GM04504 (cell line): ENCODE data around the gene ANK3.

Experiments
- DNase-seq: peaks from one replicate; pipeline ENCODE4 v3.0.0-alpha.2; 2012; ENCODE audit warnings: low read depth

Gene ANK3

DNA sequence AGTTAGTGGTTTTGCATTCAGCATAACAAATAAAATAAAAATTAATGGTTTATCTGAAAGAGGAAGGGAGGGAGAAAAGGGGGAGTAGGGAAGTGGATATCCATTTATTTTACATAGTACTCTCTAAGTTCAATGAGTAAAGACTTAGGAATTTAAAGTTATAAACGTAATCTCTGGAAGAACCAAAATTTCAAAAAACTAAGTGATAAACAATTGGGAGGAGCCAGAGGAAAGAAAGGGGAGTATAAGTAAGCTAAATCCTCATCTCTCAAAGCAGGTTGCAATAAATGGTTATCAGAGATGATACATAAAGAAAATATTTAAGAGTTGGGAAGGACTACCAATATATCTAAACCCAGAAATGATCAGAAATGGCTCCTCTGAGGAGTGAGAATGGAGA lies 46.4 kb downstream of the ANK3 start:
- DNase-seq, result no peak

DNA sequence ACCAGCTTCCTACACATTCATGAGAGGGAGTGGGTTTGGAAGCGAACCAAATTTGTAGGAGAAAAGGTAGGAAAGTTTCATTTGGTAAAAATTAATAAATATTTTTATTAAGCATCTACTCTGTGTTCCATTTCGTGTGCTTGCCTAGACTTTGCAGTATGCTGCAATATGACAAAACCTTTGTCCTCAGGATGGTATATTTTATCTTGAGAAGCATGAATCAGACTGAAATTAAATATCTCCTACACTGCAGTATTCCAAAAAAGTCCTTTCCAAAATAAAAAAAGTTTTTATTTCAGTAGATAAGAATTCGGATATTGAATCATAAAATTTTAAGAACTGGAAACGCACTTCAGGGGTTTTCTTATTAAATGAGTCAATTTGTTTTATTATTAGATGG lies 47.7 kb downstream of the ANK3 start:
- DNase-seq, result no peak

DNA sequence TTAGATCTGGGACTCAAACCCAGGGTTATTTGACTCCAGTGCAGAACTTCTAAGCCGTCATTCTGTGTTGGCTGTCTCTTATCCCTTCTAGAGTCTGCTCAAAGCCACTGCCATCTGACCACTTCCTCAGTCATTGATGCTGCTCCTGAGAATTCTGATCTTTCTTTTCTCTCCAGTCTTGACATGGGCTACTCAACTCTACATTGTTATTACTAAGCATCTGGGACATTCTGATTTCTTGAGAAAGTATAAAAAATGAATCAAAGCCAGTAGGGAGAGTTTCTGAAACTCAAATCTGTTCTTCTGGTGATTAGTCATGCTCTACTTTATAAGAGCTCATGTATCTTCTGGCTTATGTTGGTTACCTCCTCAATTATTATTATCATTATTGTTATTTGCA lies 48.7 kb downstream of the ANK3 start:
- DNase-seq, result no peak

DNA sequence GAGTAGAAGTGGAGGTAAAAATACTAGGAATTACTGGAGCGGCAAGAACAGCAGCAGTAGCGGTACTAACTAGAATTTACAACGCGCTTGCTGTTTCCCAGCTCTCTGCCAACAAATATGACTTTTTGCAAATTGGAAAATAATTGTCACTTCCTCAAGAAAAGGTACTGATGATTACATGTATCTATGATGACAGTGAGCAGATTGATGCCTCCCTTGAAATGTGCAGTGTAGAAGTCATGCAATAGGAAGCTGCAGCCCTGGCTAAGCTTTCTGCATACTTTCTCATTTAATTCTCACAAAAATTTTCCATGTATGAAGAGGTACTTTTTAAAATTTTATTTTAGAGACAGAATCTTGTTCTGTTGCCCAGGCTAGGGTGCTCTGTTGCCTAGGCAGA lies 49.9 kb downstream of the ANK3 start:
- DNase-seq, result no peak

DNA sequence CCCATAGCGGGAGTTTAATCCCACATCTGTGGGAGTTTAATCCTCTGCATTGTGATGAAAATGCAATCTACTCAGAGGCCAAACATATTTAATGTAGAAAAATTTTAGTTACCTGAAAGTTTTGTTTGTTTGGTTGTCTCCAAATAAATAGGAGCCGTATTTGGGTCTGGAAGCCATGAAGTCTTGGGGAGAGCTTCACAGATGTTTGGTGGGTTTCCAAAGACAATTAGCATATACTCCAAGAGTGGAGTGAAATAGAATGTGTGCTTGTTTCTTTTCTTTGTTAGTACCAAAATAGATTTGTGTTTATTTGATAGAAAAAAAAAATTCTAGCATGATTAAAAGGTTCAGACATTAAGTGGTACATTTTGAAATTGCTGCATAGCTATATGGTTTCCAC lies 50.9 kb downstream of the ANK3 start:
- no peak for DNase-seq

DNA sequence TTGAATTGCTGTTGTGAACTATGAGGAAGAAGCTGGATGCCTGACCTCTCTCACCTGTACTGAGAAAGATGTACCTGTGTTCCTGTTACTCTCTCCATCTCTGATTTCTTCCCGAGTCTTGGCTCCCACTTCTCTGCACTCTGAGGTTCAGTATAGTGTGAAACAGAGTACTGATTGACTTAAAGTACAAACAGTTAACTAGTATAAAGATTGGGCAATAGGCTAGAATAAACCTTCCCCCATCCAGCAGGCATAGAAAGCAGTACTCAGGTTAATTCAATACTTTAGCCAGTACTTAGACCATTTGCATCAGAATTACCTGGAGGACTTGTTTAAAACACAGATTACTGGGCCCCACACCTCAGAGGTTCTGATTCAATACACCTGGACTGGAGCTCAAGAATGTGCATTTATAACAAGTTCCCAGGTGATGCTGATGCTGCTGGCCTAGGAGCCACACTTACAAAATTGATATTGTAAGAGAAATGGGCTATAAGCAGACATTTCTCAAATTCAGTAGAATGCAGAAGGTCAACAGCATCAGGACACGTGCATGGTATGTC lies 51.6 kb downstream of the ANK3 start:
- no peak for DNase-seq

DNA sequence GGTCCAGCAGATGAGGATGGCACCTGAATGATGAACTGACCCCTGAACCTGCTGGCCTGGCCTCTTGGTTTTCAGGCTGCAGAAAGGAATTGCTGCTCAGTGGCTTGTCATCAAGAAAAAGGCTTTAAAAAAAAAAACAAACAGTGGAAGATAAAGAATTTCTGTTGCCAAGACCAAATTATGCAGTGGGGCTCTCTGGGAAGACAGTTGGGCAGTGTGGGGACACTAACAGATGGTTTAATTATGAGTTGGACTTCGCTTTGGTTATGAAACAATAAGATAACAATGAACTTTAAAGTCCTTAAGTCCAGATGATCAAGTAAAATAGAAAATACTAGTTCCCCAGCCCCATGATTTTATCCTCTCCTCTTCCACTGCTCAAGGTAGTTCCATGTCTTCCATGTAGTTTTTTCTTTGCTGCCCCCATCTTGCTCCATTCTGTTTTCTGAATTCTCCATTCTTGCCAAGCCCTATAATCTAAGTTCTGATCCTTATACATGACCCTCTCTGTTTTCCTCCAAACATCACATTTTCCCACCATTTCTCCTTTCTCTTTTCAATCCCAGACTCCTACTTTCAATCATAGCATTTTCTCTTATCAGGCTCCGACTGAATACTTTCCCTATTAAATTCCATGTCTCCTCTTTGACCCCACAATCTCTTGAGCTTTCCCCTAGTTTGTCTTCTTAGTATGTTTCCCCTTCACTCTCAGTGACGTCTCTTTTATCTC lies 52.6 kb downstream of the ANK3 start:
- no peak for DNase-seq

DNA sequence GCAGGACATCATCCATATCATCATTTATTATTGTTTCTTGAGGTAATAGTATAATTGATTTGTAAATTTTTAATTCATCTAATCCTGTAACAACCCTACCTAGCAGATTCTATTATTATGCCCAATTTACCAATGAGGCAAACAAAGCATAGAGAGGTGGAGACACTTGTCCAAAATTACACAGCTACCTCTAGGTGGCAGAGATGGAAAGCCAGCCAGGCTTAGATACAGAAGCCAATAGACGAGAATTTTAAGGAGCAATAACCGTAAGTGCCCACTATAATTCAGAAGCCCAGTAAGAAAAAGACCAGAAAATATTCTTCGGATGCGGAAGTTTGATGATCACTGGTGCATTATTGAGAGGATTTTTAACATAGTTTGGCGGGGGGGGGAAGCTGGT lies 54.0 kb downstream of the ANK3 start:
- no peak for DNase-seq

DNA sequence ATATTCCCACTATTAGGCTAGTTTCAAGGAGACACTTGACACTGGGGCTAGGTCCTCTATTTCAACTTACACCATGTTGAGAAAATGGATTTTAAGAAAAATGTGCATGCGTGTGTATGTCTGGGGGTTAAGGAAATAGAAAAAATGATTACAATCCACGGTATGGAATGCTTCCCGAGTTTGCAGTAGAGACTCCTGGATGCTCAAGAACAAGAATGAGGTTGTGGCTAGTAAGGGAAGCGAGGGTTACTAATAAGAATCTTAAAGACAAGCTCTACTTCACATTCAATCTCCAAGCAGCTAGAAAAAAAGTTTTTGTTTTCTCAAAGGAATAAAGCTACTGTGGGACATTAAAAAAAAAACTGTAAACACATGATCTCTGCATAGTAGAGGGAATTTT lies 54.7 kb downstream of the ANK3 start:
- no peak for DNase-seq

DNA sequence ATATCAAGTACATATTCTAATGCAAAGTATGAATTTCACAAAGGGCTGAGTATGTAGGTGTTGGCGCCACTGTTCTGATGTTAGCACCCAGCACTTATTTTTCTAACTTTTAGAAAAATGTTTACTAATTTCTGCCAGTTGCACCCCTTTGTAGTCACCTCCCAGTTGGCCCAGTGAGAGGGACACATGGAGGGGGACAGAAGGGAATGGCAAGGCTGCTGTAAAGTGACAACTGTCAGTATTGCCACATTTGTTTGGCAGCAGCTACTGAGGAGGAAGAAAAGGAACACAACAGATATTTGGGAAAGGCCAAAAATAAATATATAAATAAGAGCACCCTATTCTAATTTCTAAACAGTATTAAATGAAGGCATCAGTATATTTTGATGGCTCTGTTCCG lies 57.3 kb downstream of the ANK3 start:
- DNase-seq, result no peak

DNA sequence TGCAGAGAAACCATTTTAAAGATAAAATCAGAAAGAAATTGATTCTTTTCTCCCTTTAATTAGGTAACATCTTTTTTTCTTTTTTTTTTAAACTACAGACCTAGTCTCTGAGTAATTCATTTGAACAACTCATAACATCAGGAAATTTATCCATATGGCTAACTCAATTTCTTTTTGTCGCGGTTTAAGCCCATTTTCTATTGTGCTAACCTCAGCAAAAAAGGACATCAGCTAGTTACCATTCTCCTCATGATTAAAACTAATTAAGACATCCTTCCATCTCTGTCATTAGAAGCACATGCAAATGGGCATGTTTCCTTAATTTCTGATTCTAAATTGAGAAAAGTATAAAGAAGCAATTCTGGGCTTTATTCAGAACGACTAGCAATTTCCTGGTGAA lies 57.8 kb downstream of the ANK3 start:
- DNase-seq, result no peak

DNA sequence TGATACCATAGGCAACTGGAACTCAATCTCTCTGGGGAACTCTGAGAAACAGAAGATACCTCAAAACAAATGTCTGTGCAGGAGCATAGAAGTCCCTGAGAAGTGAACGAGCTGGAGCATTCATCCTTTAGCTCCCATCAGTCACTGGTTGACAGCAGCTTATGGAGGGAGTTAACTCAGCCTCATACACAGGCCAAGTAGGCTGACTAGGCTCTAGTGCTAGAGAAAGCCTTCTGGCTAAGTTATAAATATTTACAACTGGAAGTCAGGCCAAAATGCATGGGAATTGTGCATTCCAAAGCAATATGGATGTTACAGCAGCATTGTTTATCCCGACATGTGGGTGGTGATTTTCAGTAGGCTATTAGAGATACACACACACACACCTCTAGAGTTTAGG lies 66.5 kb downstream of the ANK3 start:
- no peak for DNase-seq

DNA sequence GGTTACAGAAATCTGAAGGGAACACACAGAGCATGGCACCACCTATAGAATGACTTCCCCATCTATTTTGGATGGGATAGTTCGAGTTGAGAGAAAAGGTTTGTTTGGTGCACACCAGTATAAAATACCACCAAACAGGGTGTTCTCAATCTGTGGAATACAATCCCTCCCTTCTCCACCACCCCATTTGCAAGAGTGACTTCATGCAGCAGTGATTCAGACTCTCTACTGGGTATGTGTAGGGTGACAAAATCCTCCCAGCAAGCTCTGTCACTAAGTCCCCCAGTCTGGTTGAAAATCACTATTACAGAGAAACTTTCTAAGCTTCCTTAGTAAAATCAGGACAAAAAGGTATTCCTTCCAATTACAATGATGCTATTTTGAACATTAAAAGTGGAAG lies 69.0 kb downstream of the ANK3 start:
- DNase-seq, result no peak

DNA sequence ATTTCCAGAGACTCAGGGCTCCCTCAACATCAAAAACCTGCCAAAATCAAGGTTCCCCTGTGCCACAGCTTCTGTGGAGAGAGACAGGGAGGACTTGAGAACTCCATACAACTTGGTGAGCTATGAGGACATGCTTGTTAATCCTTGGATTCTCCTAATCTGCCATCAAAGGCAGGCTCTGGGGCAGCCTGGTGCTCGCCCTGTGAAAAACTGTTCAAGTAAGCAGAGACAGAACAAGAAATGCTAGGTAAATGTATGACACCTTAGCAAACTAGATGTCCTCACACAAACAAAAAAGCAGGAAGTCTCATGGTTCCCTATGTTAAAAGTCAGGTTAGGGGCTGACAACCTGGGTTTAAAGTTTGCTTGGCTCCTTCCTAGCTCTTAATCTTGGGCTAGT lies 73.6 kb downstream of the ANK3 start:
- DNase-seq, result no peak

DNA sequence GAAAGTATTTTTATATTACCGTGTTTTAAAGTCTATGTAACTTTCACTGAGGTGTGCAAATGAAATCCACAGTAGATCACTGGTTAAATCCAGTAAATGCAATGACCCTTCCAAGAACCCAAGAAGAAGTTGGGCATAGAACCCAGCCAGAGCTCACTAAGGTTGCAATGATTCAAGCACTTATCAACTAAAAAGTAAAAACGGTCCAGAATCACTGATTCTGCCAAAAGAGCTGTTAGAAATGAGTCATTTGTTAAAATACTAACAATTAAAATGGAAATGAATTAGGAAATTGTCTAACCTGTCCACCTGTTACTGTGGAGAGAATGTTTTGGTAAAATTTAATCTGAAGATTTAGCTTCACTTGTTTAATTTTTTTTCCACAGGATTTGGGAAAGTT lies 74.4 kb downstream of the ANK3 start:
- no peak for DNase-seq

DNA sequence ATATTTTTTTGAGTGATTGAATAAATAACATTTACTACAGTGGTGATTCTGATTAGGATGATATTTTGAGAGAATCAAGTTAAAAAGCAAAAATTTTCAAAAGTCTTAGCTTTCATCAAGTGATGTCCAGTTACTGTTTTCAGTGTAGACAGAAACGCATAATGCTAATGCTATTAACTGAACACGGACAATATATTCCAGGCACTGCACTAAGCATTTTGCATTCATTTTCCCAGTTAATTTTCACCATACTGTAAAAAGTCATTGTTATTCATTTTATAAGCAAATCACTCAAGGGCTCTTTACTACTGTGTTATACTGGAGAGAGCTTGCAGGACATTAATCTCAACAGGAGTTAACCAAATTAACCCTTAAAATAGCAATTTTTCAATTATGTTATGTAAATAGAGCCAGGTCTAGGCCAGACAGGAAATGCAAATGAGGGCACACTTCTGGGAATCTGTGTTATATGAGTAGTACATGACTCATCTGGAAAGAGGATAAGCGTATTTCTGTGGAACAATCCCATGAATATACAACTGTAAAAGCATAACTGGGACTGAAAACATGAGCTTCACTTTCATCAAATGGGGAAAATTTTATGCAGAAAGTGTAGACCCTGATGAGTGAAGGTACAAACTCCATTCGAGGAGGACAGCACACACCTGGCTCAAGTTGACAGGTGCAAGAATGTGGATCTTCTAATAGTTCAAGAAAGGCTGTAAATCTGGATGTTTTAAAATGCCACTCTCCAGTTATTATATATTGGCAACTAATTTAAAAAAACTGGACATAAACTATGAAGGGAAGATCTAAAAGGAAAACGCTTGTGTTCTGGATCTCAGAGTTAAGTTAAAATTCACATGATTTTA lies 75.4 kb downstream of the ANK3 start:
- DNase-seq, result peak; percentile 34

DNA sequence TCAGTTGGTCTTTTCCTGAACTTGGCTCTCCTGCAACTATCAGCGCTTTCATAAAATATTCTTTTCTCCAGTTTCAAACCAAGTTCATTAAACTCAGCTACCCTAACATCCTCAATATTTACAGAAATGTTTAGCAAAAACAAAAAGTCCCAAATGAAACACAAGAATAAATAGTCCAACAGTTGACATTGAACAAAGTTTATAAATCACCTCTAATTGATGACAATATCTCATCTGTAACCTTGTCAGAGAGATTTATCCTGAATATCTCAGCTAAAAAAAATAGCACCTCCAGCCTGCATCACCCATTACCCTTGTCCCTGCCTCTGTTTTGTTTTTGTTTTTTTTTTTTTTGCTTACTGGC lies 76.1 kb downstream of the ANK3 start:
- no peak for DNase-seq

DNA sequence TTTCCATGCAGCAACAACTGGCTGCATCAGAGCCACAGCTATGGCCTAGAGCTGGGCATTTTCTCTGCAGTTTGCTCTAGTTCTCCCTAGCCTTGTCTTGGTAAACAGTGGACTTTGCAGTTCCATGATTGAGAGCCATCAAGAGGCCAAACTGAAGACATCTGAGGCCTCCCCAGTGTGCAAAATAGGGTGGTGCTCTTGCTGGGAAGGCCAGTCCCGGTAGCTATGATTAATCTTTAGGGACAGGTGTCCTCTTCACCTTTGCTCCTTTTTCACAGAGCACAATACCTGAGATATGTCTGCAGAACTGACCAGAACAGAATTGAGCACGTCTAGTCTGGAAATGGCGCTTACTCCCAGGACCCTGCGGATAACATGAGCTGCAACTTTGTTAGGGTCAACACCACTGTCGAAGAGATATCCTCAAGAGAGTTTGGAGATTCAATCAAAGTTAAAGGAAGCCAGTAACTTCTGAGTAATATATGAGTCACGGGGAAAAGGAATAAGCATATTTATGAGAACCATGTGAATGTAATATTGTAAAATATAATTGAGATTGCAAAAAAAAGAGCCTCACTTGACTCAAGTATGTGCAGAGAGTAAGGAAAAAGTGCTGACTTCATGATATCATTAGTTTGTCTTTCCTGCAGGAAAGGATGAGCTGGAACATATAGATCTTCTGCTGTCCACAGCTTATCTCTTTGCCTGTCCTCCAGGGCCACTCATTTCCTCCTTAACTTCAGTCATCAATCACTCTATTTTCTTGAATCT lies 76.7 kb downstream of the ANK3 start:
- DNase-seq, result peak; percentile 27

DNA sequence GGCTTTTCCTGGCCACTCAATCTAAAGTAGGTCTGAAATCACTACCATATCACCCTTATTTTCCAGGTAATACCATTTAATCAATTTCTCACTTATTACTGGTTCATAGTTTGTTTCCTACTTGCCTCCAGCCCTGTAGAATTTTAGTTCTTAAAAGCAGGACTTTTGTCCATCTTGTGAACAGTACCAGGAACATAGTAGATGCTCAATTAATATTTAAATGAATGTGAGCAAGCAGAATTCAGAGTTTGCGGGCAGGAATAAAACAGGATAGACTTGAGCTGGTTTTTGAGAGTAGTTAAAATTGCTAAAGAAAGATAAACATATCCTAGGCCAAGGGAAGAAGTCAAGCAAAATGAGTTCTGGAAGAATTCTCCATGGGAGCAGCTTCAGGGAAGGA lies 77.9 kb downstream of the ANK3 start:
- no peak for DNase-seq

DNA sequence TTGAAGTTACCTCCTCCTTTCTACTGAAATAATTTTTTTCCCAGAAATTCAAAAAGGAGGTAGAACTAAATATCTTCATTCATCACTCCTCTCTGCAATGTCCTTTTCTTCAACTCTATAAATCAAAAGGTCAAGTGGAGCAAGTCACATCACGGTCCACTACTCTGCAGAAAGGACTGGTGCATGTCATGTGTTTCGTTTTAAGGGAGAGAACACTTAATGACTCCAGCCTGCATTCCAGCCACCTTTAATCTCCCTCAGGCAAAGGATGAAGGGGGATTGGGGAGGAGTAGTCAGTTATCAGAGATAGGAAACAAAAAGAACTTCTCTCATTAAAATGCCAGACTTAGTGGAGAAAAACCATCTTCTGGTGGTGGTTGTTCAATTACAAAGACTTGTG lies 78.9 kb downstream of the ANK3 start:
- DNase-seq, result no peak

DNA sequence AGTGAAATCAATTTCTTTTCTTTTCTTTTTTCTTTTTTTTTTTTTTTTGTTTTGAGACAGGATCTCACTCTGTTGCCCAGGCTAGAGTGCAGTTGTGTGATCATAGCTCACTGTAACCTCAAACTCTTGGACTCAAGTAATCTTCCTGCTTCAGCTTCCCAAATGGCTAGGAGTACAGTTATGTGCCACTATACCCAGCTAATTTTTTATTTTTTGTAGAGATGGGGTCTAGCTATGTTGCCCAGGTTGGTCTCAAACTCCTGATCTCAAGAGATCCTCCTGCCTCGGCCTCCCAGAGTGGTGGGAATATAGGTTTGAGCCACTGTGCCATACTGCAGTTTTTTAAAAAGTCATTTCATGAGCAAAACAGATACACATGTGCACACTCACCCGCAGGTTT lies 79.8 kb downstream of the ANK3 start:
- DNase-seq, result no peak

DNA sequence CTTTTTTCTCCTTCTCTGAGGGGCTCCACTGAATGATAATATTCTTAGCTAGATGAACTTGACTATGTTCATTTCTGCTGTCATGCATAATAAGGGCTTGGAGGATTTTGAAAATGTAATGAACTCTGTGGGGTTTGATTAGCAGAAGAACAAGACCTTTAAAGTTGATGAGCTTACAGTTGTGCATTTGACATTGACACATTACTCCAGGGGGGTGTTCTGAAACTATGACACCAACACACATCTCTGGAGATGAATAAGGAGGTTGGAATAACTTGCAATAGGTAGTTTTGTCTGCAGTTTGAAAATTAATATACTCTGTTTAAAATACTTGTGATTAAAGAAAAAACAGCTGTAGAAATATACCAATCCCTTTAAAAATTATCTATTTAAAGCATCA lies 80.3 kb downstream of the ANK3 start:
- DNase-seq, result no peak
